NCI-H2081 (cell line): ENCODE data around the gene IFIT2.
A peak's percentile ranks its signal among the peaks of the same experiment; 100 is the strongest.
"Not testable (repeated sequence)": the region's sequence is repeated elsewhere in the genome, so short reads cannot be mapped to it uniquely, and the experiment has no call there.

Source experiments
- DNase-seq, 2 experiments: peaks; one replicate each; lab custom pipeline; 2025; lab: John Stamatoyannopoulos, UW

IFIT2 gene

GRCh38 chr10:89342206-89342958, 40.5 kb downstream of the IFIT2 start:
- peak in 1 of 2 experiments; percentile 3 for DNase-seq

GRCh38 chr10:89343089-89343767, 41.4 kb downstream of the IFIT2 start:
- no peak for DNase-seq

- DNase-seq: no peak
Observed at GRCh38 chr10:89344156-89344555, 42.3 kb downstream of the IFIT2 start.

- DNase-seq: no peak
Observed at GRCh38 chr10:89345367-89346000, 43.6 kb downstream of the IFIT2 start.

- DNase-seq: no peak
Observed at GRCh38 chr10:89346405-89347254, 44.8 kb downstream of the IFIT2 start.

DNA sequence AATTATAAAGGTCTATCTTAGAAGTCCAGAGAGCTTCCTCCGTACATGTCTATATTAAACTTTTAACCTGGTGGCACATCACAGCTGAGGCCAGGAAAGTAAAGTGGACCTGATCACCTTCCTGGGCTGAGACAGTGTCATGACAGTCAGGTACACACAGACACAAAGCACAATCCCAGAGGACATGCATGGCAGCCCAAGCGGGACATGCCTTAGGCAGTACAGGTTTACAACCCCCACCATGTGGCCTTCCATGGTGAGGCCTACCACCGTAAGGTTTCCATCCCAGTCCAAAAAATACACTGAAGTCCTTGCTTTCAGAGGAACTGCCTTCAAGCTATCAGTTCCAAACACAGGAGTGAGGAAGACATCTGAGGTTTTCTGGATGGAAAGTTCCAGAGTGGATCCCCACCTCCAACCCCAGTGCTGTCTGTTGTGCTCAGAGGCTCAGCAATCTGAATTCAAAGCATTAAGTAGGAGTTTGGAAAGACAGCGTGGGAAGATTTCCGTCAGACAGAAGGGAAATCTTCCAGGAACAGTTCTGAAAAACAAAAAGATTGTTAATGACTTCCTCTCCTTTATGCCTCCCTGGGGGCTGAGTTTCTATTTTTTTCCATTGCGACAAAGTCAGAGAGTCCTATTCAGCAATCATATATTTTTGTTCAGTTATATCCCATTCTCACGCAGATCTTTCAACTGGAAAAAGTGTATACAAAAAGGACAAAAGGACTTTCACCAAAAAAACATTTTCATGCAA, 46.0 kb downstream of the IFIT2 start:
- DNase-seq: peak in 1 of 2 experiments; percentile 28

DNA sequence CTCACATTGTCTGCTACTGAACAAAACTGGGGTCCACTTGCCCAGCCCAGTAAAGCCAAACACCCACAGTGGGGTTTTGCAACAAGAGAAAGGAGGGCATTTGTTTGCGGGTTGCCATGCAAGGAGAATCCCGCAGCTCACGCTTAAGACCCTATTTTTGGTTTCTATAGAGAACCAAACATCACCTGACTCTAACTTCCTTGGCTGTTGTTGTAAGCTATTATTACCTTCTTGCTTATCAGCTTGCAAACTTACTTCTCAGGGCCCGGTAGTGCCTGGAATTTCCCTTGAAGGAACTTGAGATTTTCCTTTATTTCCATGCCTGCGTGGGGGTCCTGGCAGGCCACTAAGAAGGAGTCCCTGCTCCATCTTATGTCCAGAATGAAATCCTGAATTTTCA, 46.6 kb downstream of the IFIT2 start:
- no peak for DNase-seq

DNA sequence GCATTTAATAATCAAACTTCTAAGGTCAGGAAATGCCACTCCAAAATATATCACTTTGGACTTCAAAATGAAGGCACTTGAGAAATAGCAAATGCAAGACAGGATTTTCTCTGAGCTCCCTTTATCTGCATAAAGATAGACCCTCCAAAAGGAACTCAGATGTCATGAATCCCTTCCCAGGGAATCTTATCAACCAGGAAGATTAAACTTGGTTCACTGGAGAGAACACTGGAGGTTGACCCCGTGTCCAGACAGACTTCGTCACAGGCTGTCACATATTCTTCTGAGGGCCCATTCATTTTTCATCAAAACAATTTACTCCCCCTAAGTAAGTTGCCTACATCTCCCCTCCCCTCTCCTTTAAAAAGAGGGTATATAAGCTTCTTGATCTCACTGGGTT, 47.1 kb downstream of the IFIT2 start:
- DNase-seq: no peak

GRCh38 chr10:89350631-89351315, 48.9 kb downstream of the IFIT2 start:
- DNase-seq: not testable (repeated sequence)

- DNase-seq: no peak
Observed at GRCh38 chr10:89351412-89351779, 49.5 kb downstream of the IFIT2 start.

GRCh38 chr10:89351780-89352597, 50.1 kb downstream of the IFIT2 start:
- DNase-seq: no peak

DNA sequence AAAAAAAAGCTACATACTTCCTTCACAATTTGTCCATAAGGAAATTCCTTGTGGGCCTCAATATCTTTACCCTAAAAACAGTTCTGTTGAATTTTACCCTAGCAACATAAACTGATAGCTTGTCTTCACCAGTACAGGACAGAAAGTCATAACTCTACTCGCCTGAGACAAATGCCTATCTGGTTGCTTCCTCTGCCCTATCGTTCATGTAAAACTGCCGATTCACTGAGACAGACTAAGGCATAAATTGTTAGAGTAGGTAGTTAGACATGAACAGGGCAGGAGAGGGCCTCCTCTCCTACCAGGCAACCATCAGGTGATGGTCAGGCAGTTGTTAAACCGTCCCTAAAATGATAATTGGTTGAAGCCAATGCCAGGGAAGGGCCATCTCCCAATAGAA, 51.0 kb downstream of the IFIT2 start:
- no peak for DNase-seq

DNA sequence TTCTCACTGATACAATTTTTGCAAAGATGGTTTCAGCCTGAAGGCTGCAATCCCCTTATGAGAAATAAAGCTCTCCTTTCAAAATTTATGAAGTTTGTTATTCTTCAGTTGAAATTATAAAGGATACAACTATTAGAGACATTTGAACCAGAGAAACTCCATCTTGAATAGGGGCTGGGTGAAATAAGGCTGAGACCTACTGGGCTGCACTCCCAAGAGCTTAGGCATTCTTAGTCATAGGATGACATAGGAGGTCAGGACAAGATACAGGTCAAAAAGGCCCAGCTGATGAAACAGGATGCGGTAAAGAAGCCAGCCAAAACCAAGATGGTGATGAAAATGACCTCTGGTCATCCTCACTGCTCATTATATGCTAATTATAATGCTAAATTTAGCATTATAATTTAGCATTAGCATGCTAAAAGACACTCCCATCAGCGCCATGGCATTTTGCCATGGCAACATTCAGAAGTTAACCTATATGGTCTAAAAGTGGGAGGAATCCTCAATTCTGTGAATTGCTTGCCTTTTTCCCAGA, 53.6 kb downstream of the IFIT2 start:
- DNase-seq: no peak

DNA sequence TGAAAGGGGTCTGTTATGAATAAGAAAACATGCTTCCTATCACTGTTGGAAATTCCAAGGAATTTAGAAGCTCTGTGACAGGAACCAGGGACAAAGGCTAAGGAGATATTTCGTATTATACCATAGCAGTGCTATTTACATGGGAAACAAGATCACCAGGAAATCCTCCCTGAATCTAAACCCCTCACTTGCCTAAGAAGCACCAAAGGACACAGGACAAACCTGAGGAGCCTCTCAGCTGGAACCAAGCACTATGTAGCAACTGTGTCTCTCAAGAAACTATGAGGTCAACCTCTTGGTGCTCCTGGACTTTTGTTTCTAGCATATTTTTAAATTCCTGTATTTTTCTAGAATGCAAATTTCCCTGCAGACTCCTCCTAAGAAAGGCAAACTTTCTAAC, 55.2 kb downstream of the IFIT2 start:
- no peak for DNase-seq

DNA sequence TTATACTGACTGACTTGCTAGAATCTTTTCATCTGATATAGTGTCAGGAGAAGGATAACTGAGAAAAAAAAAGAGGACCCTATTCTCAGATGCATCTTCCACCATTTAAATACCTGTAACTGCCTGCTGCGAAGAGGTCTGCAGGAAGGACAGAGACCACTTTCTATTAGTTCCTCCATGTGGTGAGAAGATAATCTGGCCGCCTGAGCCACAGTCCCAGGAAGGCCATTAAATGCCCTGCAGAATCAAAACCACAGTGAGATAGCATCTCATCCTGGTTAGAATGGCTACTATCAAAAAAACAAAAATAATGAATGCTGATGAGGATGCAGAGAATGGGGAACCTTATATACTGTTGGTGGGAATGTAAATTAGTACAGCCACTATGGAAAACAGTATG, 56.1 kb downstream of the IFIT2 start:
- no peak for DNase-seq
